ENCODE data around the gene STX18.
"Not testable (repeated sequence)": the region's sequence is repeated elsewhere in the genome, so short reads cannot be mapped to it uniquely, and the experiment has no call there.

The STX18 gene

GRCh38 chr4:4550161-4550560 lies 8.3 kb upstream of the STX18 start:
- not testable (repeated sequence) for H3K27ac ChIP-seq (ENCODE audit: low read depth, low read length); H3K4me1 ChIP-seq (ENCODE audit: control insufficient read depth in 1 of 2, insufficient read depth in 2 of 2, low read length in 2 of 2); H2BK12ac ChIP-seq (ENCODE audit: low read length); H4K91ac ChIP-seq (ENCODE audit: low read depth, low read length); H4K12ac ChIP-seq (ENCODE audit: low read depth, low read length); H2AK5ac ChIP-seq (ENCODE audit: low read length); H3K4me2 ChIP-seq (ENCODE audit: low read length); H2AFZ ChIP-seq (ENCODE audit: insufficient read depth, low read length, poor library complexity); H3K18ac ChIP-seq (ENCODE audit: low read length); H4K8ac ChIP-seq (ENCODE audit: low read depth, low read length); H3K9me3 ChIP-seq (ENCODE audit: insufficient read depth, low read depth, low read length); H3K27me3 ChIP-seq (ENCODE audit: insufficient read depth, low read length); H3K79me2 ChIP-seq (ENCODE audit: control insufficient read depth, insufficient read depth, low read length, poor library complexity); H2BK5ac ChIP-seq (ENCODE audit: low read depth, low read length, poor library complexity); DNase-seq; H3K4me3 ChIP-seq (ENCODE audit: low read depth, low read length); H3K4ac ChIP-seq (ENCODE audit: low read depth, low read length); H3K79me1 ChIP-seq (ENCODE audit: low read length); H3K23ac ChIP-seq (ENCODE audit: low read length); H3K36me3 ChIP-seq (ENCODE audit: control insufficient read depth in 1 of 2, insufficient read depth in 2 of 2, low read length in 2 of 2); H3K14ac ChIP-seq (ENCODE audit: low read length); H3K9ac ChIP-seq (ENCODE audit: low read length); H2BK120ac ChIP-seq (ENCODE audit: insufficient read depth, low read length, poor library complexity)
- WGBS (ENCODE audit: extremely low coverage, insufficient coverage, insufficient read length) = no CpG with 5 or more reads among the region's 4 CpGs

- H4K8ac ChIP-seq (ENCODE audit: low read depth, low read length) = no peak overlapping the region
- H2BK5ac ChIP-seq (ENCODE audit: low read depth, low read length, poor library complexity) = no peak overlapping the region
- H3K14ac ChIP-seq (ENCODE audit: low read length) = no peak overlapping the region
- DNase-seq = no peak
- no peak overlapping the region for H2AFZ ChIP-seq (ENCODE audit: insufficient read depth, low read length, poor library complexity)
- H2AK5ac ChIP-seq (ENCODE audit: low read length) = no peak overlapping the region
- no peaks in the 10 kb centered on the region for H3K79me2 ChIP-seq (ENCODE audit: control insufficient read depth, insufficient read depth, low read length, poor library complexity)
- H3K4me1 ChIP-seq (ENCODE audit: control insufficient read depth in 1 of 2, insufficient read depth in 2 of 2, low read length in 2 of 2) = peaks cover 0 to 2% of the 10 kb centered on the region in 2 experiments
- H3K18ac ChIP-seq (ENCODE audit: low read length) = no peak overlapping the region
- H3K79me1 ChIP-seq (ENCODE audit: low read length) = no peaks in the 10 kb centered on the region
- no peak overlapping the region for H3K4me3 ChIP-seq (ENCODE audit: low read depth, low read length)
- no peak overlapping the region for H3K27ac ChIP-seq (ENCODE audit: low read depth, low read length)
- no CpG with 5 or more reads among the region's 1 CpG for WGBS (ENCODE audit: extremely low coverage, insufficient coverage, insufficient read length)
- H2BK120ac ChIP-seq (ENCODE audit: insufficient read depth, low read length, poor library complexity) = no peak overlapping the region
- H3K36me3 ChIP-seq (ENCODE audit: control insufficient read depth in 1 of 2, insufficient read depth in 2 of 2, low read length in 2 of 2) = peaks cover 5 to 8% of the 10 kb centered on the region in 2 experiments
- H2BK12ac ChIP-seq (ENCODE audit: low read length) = no peak overlapping the region
- no peak overlapping the region for H4K91ac ChIP-seq (ENCODE audit: low read depth, low read length)
- no peak overlapping the region for H3K9ac ChIP-seq (ENCODE audit: low read length)
- H3K9me3 ChIP-seq (ENCODE audit: insufficient read depth, low read depth, low read length) = peaks cover 3% of the 10 kb centered on the region
- no peak overlapping the region for H3K4ac ChIP-seq (ENCODE audit: low read depth, low read length)
- no peak overlapping the region for H3K4me2 ChIP-seq (ENCODE audit: low read length)
- H3K23ac ChIP-seq (ENCODE audit: low read length) = no peak overlapping the region
- no peak overlapping the region for H4K12ac ChIP-seq (ENCODE audit: low read depth, low read length)
- H3K27me3 ChIP-seq (ENCODE audit: insufficient read depth, low read length) = no peaks in the 10 kb centered on the region
Observed at GRCh38 chr4:4549534-4549933, 7.7 kb upstream of the STX18 start.

- Histone ChIP-seq H3K27ac (ENCODE audit: low read depth, low read length) (no peak overlapping the region), H3K27me3 (ENCODE audit: insufficient read depth, low read length) (no peaks in the 10 kb centered on the region), H4K91ac (ENCODE audit: low read depth, low read length) (no peak overlapping the region), H2BK12ac (ENCODE audit: low read length) (no peak overlapping the region), H3K4me3 (ENCODE audit: low read depth, low read length) (no peak overlapping the region), H3K79me1 (ENCODE audit: low read length) (peaks cover 9% of the 10 kb centered on the region), H3K18ac (ENCODE audit: low read length) (no peak overlapping the region), H3K14ac (ENCODE audit: low read length) (no peak overlapping the region), H3K4me2 (ENCODE audit: low read length) (peak overlapping the region; percentile 70), H3K23ac (ENCODE audit: low read length) (no peak overlapping the region), H2BK5ac (ENCODE audit: low read depth, low read length, poor library complexity) (no peak overlapping the region), H3K79me2 (ENCODE audit: control insufficient read depth, insufficient read depth, low read length, poor library complexity) (peaks cover 8% of the 10 kb centered on the region), H4K8ac (ENCODE audit: low read depth, low read length) (peak overlapping the region; percentile 35), H3K4me1 (ENCODE audit: control insufficient read depth in 1 of 2, insufficient read depth in 2 of 2, low read length in 2 of 2) (peaks cover 0 to 2% of the 10 kb centered on the region in 2 experiments), H3K36me3 (ENCODE audit: control insufficient read depth in 1 of 2, insufficient read depth in 2 of 2, low read length in 2 of 2) (peaks cover 0 to 2% of the 10 kb centered on the region in 2 experiments), H4K12ac (ENCODE audit: low read depth, low read length) (peak overlapping the region; percentile 51), H2AK5ac (ENCODE audit: low read length) (no peak overlapping the region), H2BK120ac (ENCODE audit: insufficient read depth, low read length, poor library complexity) (no peak overlapping the region), H2AFZ (ENCODE audit: insufficient read depth, low read length, poor library complexity) (no peak overlapping the region), H3K4ac (ENCODE audit: low read depth, low read length) (no peak overlapping the region), H3K9me3 (ENCODE audit: insufficient read depth, low read depth, low read length) (no peaks in the 10 kb centered on the region), H3K9ac (ENCODE audit: low read length) (no peak overlapping the region)
- DNase-seq = no peak
- no CpG with 5 or more reads among the region's 12 CpGs for WGBS (ENCODE audit: extremely low coverage, insufficient coverage, insufficient read length)
Observed at GRCh38 chr4:4542774-4543485, 1.1 kb upstream of the STX18 start.

GRCh38 chr4:4541040-4541631 lies 712 bp downstream of the STX18 start:
- Histone ChIP-seq H3K4me3 (ENCODE audit: low read depth, low read length) (peak overlapping the region; percentile 95), H2BK120ac (ENCODE audit: insufficient read depth, low read length, poor library complexity) (peak overlapping the region; percentile 20), H3K4me2 (ENCODE audit: low read length) (peak overlapping the region; percentile 88), H3K36me3 (ENCODE audit: control insufficient read depth in 1 of 2, insufficient read depth in 2 of 2, low read length in 2 of 2) (no peaks in the 10 kb centered on the region), H2BK5ac (ENCODE audit: low read depth, low read length, poor library complexity) (no peak overlapping the region), H3K23ac (ENCODE audit: low read length) (no peak overlapping the region), H3K79me2 (ENCODE audit: control insufficient read depth, insufficient read depth, low read length, poor library complexity) (peaks cover 8% of the 10 kb centered on the region), H2AFZ (ENCODE audit: insufficient read depth, low read length, poor library complexity) (peak overlapping the region; percentile 92), H3K4ac (ENCODE audit: low read depth, low read length) (peak overlapping the region; percentile 78), H3K79me1 (ENCODE audit: low read length) (peaks cover 9% of the 10 kb centered on the region), H3K9me3 (ENCODE audit: insufficient read depth, low read depth, low read length) (no peaks in the 10 kb centered on the region), H4K8ac (ENCODE audit: low read depth, low read length) (peak overlapping the region; percentile 92), H4K12ac (ENCODE audit: low read depth, low read length) (peak overlapping the region; percentile 85), H3K4me1 (ENCODE audit: control insufficient read depth in 1 of 2, insufficient read depth in 2 of 2, low read length in 2 of 2) (peaks cover 0 to 2% of the 10 kb centered on the region in 2 experiments), H3K9ac (ENCODE audit: low read length) (peak overlapping the region; percentile 79), H3K18ac (ENCODE audit: low read length) (peak overlapping the region; percentile 94), H2AK5ac (ENCODE audit: low read length) (peak overlapping the region; percentile 44), H3K14ac (ENCODE audit: low read length) (peak overlapping the region; percentile 56), H2BK12ac (ENCODE audit: low read length) (no peak overlapping the region), H4K91ac (ENCODE audit: low read depth, low read length) (peak overlapping the region; percentile 87), H3K27me3 (ENCODE audit: insufficient read depth, low read length) (no peaks in the 10 kb centered on the region), H3K27ac (ENCODE audit: low read depth, low read length) (no peak overlapping the region)
- WGBS (ENCODE audit: extremely low coverage, insufficient coverage, insufficient read length) = no CpG with 5 or more reads among the region's 10 CpGs
- DNase-seq = peak; percentile 66 to 91

Measured in trophoblast cell (in vitro differentiated cells and primary cell).